NT2/D1 (cell line): Measurements from ENCODE around the gene HOXC4.
A peak's percentile ranks its signal among the peaks of the same experiment; 100 is the strongest.

Source experiments
- DNase-seq: peaks from one replicate; pipeline ENCODE4 v3.0.0-alpha.2; 2011; ENCODE audit warnings: low read depth, low spot score
- H3K27me3 ChIP-seq: 2 replicates; pipeline ENCODE4 v1.6.0; 2011; ENCODE audit warnings: mild to moderate bottlenecking; ENCODE audit not compliant: insufficient read length, insufficient read depth
- H3K36me3 ChIP-seq: 2 replicates; pipeline ENCODE4 v1.6.1; 2011; ENCODE audit warnings: mild to moderate bottlenecking, low read length, mixed read lengths; ENCODE audit not compliant: insufficient read depth, insufficient read length
- H3K4me1 ChIP-seq: 2 replicates; pipeline ENCODE4 v1.5.1; 2011; ENCODE audit not compliant: insufficient read depth, insufficient read length
- H3K4me3 ChIP-seq: 2 replicates; pipeline ENCODE4 v1.5.1; 2011; ENCODE audit warnings: low read depth; ENCODE audit not compliant: insufficient read length
- H3K9ac ChIP-seq: 2 replicates; pipeline ENCODE4 v1.6.0; 2011; ENCODE audit warnings: low read depth; ENCODE audit not compliant: insufficient read length
- H3K9me3 ChIP-seq: 2 replicates; pipeline ENCODE4 v1.5.1; 2011; ENCODE audit warnings: mild to moderate bottlenecking, low read length; ENCODE audit not compliant: insufficient read depth
- SUZ12 ChIP-seq: IDR thresholded peaks from 2 replicates; pipeline ENCODE4 v1.6.1; 2011; ENCODE audit not compliant: insufficient read length, insufficient read depth; ENCODE audit errors: extremely low read depth
- YY1 ChIP-seq: IDR thresholded peaks from 2 replicates; pipeline ENCODE4 v1.6.1; 2011; ENCODE audit not compliant: insufficient read length, insufficient read depth
- ZNF274 ChIP-seq: IDR thresholded peaks from 2 replicates; pipeline ENCODE4 v1.6.1; 2011; ENCODE audit warnings: mild to moderate bottlenecking, low read depth, low read length

Gene HOXC4

GRCh38 chr12:54033106-54033979 lies 20.3 kb upstream of the HOXC4 start:
- peaks cover 15% of the 10 kb centered on the region for H3K4me1 ChIP-seq
- no peaks in the 10 kb centered on the region for H3K36me3 ChIP-seq
- peak overlapping the region; percentile 22 for H3K4me3 ChIP-seq
- TF ChIP-seq SUZ12 (peak; percentile 96), ZNF274 (no peak), YY1 (peak; percentile 12)
- peak overlapping the region; percentile 8 for H3K9ac ChIP-seq
- peaks cover 100% of the 10 kb centered on the region for H3K27me3 ChIP-seq
- no peak for DNase-seq
- no peaks in the 10 kb centered on the region for H3K9me3 ChIP-seq

- Histone ChIP-seq H3K4me1 (peaks cover 15% of the 10 kb centered on the region), H3K9me3 (no peaks in the 10 kb centered on the region), H3K4me3 (no peak overlapping the region), H3K27me3 (peaks cover 100% of the 10 kb centered on the region), H3K36me3 (no peaks in the 10 kb centered on the region), H3K9ac (peak overlapping the region; percentile 26)
- TF ChIP-seq YY1 (no peak), SUZ12 (peak; percentile 91)
- DNase-seq = no peak
Observed at GRCh38 chr12:54033980-54034784, 19.5 kb upstream of the HOXC4 start.

- Histone ChIP-seq H3K9me3 (no peaks in the 10 kb centered on the region), H3K9ac (peak overlapping the region; percentile 26), H3K4me3 (no peak overlapping the region), H3K27me3 (peaks cover 100% of the 10 kb centered on the region), H3K4me1 (peaks cover 12% of the 10 kb centered on the region), H3K36me3 (no peaks in the 10 kb centered on the region)
- TF ChIP-seq ZNF274 (no peak), SUZ12 (peak; percentile 74), YY1 (no peak)
- DNase-seq = no peak
Observed at GRCh38 chr12:54034785-54035310, 18.8 kb upstream of the HOXC4 start.

GRCh38 chr12:54035568-54036264 lies 17.9 kb upstream of the HOXC4 start:
- Histone ChIP-seq H3K27me3 (peaks cover 100% of the 10 kb centered on the region), H3K9ac (no peak overlapping the region), H3K9me3 (no peaks in the 10 kb centered on the region), H3K36me3 (no peaks in the 10 kb centered on the region), H3K4me1 (peaks cover 12% of the 10 kb centered on the region), H3K4me3 (no peak overlapping the region)
- TF ChIP-seq YY1 = no peak
- no peak for TF ChIP-seq ZNF274
- TF ChIP-seq SUZ12 = no peak
- DNase-seq = no peak

- no peaks in the 10 kb centered on the region for H3K9me3 ChIP-seq
- no peak overlapping the region for H3K9ac ChIP-seq
- TF ChIP-seq YY1 (no peak), ZNF274 (no peak), SUZ12 (no peak)
- no peaks in the 10 kb centered on the region for H3K36me3 ChIP-seq
- peaks cover 100% of the 10 kb centered on the region for H3K27me3 ChIP-seq
- DNase-seq = no peak
- no peak overlapping the region for H3K4me3 ChIP-seq
- peaks cover 9% of the 10 kb centered on the region for H3K4me1 ChIP-seq
Observed at GRCh38 chr12:54036620-54037359, 16.8 kb upstream of the HOXC4 start.

- peaks cover 100% of the 10 kb centered on the region for H3K27me3 ChIP-seq
- no peaks in the 10 kb centered on the region for H3K36me3 ChIP-seq
- TF ChIP-seq ZNF274 = no peak
- TF ChIP-seq YY1 = no peak
- no peak for TF ChIP-seq SUZ12
- no peak overlapping the region for H3K4me3 ChIP-seq
- peaks cover 9% of the 10 kb centered on the region for H3K4me1 ChIP-seq
- H3K9me3 ChIP-seq = no peaks in the 10 kb centered on the region
- no peak overlapping the region for H3K9ac ChIP-seq
- no peak for DNase-seq
Observed at GRCh38 chr12:54037360-54038283, 16.0 kb upstream of the HOXC4 start.
